ENCODE data around the gene NXN. TPM values are rescaled to one million over a fixed set of nuclear protein-coding genes. Genes with fewer than 3 reads are reported as not detected.
"Not testable (repeated sequence)": the region's sequence is repeated elsewhere in the genome, so short reads cannot be mapped to it uniquely, and the experiment has no call there.

NXN gene
- total RNA-seq, 1 experiment from 2014 or later, result 45.9 TPM

DNA sequence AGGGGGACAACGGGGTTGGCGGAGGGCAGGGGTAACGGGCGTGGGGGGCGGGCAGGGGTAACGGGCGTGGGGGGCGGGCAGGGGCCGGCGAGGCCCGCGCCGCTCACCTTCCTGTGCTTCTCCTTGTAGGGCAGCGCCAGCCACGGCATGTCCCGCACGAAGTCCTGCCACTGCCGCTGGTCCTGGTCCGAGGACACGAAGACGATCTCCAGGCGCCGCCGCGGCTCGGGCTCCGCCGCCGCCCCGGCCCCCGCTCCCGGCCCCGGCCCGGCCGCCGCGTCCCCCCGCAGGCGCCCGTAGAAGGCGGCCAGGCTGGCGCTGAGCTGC lies 401 bp downstream of the NXN start:
- DNase-seq (ENCODE audit: low read depth), result no peak

DNA sequence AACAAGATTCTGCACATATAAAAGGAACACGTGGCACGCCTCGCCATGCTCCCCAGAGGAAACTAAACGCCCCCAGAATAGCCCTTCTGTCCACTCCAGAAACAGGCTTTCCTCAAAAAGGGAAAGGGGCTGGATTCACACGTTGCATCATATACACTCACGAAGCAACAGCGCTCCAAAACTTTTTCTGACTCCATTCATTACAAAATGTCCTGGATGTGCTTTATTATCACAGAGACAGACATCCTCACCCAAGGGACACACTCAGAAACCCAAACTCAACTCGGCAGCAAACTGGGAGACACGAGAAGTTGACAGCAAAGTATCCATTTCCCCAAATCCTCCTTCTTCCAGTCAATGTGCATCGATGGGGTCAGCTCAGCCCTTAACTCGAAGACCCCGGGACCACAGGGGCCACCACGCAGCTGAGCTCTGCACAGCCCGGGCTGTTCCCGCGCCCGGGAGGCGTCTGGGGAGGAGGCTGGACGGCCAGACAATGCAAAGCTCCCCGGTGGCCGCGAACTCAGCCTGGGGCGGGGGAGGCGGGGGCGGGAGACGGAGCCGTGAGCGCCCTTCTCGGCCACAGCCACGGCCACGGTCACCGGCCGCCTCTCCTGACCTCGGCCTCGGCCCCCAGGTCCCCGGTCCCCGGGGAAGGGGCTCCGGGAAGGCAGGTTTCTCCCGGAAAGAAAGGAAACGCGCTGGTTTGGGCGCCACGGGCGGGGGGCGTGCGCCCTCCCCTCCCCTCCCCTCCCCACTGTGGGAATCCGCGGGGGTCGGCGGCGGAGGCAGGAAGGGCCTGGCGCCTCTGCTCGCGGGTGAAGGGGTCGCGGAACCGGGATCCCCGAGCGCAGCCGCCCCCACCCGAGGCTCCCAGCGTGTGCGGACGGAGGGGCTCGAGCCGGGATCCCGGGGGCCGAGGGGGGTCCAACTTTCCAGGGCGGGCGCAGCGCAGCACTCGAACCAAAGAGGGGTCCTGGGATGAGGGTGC lies 1.2 kb downstream of the NXN start:
- peak; percentile 50 for DNase-seq (ENCODE audit: low read depth)

DNA sequence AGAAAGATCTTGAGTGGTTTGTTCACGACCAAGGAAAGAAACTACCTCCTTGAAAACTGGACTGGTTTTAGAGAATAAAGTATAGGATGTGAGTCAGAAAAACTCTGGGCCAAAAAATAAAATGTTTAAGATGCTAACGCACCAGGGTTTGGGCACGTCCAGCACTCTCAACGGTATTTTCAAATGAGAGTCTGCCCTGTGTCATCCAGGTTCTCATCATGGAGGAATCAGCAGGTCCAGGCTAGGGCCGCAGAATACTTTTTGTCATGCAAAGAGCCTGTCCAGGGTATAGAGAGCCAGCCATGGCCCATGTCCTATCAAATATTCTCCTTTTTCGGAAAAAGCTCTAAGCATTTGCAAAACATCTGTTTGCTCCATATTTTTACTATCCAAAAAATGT lies 2.4 kb downstream of the NXN start:
- no peak for DNase-seq (ENCODE audit: low read depth)

DNA sequence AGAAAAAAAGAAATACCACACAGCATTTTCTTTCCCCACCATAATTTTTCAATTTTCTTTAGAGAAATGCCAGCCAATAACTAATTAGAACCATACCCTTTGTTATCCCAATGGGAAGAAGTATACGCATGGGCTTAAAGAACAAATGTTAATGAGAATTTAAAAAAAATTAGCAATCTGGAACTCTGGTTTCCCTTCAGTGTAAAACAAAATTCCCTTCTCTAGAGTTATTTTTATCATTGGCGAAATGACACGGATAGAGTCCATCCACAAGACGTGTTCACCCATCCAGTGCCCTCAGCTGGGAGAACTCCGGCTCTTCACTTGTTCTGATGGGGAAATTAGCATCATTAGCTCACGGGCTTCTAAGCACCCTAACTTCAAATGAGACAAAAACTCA lies 3.3 kb downstream of the NXN start:
- no peak for DNase-seq (ENCODE audit: low read depth)

DNA sequence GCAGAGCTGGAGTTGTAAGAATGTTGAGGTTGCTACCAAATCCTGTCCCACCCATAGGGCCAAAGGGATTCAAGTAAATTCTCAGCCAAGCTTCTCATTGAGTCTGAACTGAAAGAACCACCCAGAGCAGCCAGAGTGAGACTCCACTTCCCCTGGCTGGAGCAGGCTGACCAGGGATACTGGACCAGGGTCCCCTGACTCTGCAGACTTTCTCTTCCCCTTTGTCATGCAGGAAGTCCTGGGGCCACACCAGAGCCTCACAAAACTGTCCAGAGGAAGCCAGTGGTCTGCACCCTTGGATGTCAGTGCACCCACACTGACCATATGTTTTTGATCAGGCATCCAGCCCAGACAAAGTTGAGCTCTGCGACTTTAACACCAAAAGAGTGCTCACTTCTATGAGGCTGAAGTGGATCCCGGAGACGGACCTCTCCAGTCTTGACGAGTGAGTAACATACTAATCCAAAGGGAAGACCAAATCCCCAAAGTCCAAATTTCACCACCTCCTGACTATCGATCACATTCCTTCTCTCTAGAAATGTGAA lies 4.1 kb downstream of the NXN start:
- DNase-seq (ENCODE audit: low read depth), result no peak

DNA sequence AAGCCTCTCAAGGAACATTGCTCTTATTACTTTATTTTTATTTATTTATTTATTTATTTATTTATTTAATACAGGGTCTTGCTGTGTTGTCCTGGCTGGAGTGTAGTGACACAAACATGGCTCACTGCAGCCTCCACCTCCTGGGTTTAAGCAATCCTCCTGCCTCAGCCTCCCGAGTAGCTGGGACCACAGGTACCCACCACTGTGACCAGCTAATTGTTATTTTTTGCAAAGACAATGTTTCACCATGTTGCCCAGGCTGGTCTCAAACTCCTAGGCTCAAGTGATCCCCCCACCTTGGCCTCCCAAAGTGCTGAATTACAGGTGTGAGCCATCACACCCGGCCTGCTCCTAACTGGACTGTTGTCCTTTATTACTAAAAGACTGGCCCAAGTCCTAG lies 4.8 kb downstream of the NXN start:
- not testable (repeated sequence) for DNase-seq (ENCODE audit: low read depth)

DNA sequence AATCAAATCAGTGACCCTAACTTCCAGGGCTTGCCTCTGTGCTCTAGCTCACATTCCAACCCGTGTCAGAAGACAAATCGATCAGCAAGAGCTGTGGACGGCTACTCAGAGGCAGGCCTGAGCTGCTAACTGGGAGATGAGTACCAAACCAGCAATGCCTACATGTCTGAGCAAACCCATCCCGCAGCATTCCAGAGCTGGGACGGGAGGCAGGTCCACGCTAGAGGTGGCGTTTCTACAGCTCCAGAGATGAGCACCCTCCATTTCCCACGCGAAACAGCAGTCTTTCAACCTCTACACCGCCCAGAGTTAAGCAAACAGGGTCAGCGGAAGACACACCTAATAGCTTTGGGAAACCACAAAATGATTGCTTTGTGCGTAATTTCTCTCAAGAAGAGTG lies 6.5 kb downstream of the NXN start:
- DNase-seq (ENCODE audit: low read depth), result no peak

DNA sequence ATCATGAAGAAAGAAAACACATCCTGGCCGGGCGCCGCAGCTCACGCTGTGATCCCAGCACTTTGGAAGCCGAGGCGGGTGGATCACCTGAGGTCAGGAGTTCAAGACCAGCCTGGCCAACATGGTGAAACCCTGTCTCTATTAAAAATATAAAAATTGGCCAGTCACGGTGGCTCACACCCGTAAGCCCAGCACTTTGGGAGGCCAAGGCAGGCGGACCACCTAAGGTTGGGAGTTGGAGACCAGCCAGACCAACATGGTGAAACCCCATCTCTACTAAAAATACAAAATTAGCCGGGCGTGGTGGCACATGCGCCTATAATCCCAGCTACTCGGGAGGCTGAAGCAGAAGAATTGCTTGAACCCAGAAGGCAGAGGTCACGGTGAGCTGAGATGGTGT lies 7.7 kb downstream of the NXN start:
- DNase-seq (ENCODE audit: low read depth), result not testable (repeated sequence)

DNA sequence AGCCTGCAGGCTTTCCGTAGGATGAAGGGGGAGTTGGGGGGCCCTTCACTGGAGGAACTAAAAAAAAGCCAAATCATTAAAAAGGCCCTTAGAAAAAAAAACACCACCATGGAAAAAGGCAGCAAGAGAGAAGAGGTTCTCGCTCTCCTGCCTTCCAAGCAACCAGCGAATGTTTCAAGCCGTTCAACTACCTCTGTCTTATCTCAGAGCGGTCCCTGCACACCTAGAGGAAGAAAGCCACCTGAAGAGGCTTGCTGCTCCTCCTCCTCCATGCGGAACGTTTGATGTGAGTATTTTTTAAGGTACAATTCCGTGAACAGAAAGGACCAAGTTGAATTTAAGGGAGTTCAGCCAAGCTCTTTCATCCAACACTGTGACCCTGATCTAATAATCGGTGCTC lies 9.2 kb downstream of the NXN start:
- DNase-seq (ENCODE audit: low read depth), result no peak

DNA sequence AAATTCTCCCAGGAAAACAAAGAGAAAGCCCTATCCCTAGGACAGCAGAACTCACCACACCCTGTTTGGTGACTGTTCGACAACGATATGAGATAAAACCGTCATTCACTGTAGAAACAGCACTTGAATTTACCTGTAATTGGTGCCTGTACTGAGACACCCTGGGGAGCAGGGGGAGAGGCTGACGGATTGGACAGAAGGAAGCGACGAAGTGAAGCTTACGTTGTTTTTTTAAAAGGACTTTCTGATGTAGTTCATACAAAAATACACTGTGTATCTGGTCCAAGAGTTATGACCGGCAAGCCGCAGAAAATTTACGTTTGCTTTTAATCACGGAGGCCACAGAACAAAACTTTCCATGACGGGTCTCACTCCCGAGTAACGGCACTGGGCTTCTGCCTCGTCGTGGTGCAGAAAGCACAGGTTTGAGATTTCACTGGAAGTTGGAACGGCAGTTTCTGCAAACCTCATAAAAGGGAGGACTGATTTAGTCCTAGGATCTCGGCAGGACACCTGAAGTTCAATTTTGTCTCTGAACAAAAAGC lies 9.7 kb downstream of the NXN start:
- no peak for DNase-seq (ENCODE audit: low read depth)

DNA sequence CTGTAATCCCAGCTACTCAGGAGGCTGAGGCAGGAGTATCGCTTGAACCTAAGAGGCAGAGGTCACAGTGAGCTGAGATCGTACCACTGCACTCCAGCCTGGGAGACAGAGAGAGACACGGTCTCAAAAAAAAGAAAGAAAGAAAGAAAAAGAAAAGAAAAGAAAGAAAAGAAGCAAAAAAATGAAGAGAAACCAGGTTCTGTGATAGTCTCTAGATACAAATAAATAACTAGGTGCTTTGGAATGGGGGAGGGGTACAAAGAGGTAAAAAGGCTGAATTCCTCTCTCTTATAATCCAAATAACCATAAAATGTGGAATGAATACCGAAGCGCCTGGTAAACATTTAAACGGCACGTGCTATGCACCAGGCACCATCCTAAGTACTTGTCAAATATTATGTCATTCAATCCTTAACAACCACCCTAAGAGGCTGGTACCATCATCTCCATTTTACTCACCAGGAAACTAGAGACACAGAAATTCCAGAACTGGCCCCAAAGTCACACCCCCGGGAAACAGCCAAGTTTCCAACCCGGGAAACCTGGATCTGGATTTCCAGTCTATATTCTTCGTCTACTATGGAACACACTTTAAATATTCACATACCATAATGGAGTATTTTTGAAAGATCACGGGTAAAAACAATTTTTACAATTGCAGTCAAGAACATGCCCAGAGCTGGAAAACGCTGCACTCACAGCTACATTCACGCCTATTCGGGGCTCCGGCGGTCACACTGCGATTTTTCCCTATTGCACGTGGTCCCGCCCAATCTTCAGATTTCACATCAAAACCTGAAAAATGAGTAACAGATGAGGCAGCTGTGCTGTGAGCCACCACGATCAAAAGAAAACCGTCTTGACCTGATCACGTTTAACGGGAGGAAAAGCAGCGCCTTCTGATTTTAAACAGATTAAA lies 10.5 kb downstream of the NXN start:
- no peak for DNase-seq (ENCODE audit: low read depth)

DNA sequence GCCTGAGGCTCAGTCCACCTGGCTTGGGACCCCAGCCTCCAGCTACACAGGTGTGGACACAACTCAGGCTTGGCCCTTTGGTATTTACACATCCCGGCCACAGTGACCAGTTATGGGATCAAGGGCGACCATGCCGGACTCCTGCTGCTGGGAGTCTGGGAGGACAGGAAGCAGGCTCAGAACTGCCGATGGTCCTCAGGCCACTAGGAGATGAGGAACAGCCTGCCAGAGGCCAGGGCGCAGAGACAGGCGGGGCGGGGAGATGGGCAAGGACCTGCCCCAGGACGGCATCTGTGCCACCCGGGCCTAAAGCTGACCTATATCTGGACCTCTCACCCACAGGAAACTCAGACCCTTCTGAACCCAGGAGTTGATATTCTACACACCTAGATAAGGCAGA lies 12.5 kb downstream of the NXN start:
- DNase-seq (ENCODE audit: low read depth), result no peak

DNA sequence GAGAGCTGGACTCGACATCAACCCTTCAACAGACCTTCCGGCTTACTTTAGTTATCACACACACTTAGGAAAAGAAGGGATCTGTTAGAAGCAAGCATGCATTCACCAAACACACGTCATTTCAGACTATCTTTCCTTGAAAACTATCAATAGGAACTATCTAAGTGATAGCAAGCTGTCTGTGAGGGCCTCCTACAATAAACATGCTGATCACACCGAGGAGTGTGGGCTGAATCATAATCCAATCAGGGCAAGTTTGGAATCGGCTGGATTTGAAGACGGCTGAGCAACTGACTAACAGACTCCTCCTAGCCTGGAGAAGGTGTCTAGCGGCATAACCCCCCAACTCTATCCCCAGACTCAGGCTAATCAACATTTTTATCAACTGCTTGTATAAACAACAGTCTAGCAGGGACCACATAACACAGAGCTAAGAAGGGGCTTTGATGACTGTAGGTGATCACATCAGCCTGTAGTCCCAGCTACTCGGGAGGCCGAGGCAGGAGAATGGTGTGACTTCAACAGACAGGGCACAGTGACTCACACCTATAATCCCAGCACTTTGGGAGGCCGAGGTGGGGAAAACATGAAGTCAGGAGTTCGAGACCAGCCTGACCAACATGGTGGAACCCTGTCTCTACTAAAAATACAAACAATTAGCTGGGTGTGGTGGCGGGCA lies 14.1 kb downstream of the NXN start:
- DNase-seq (ENCODE audit: low read depth), result no peak

DNA sequence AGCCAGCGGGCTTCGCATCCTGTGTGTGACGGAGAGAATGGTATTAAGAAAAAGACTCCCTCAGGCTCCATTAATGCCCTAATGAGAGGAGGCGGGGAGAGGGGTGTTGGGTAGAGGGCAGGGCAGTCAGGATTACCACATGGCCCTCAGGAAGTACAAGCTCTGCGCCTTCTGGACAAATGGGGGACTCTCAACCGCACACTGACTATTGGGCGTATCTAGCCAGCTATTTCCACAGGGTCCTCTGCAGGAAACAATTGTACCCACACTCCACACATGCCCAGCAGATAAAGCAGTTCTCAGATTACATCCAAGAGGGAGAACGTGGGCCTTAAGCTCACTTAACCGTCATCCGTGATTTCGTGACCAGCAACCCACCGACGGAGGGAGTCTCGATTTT lies 14.7 kb downstream of the NXN start:
- DNase-seq (ENCODE audit: low read depth), result no peak

DNA sequence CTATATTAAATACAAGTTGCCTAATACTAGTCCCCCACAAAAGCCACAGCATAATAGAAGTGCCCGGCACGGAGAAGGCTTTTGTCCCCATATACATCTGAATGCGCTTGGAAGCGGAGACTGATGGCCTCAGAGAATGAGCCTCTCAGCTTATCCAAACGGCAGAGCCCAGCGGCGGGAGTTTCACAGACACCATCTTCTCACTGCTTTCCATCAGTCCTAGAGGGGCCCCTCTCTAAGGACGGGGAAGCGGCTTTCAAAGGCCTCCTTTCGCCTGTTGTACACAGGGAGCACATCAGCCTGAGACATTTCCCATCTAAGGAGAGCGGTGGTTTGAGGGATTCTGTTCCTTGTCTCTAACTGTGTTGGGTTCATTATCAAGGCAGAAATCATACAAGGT lies 16.9 kb downstream of the NXN start:
- DNase-seq (ENCODE audit: low read depth), result no peak

DNA sequence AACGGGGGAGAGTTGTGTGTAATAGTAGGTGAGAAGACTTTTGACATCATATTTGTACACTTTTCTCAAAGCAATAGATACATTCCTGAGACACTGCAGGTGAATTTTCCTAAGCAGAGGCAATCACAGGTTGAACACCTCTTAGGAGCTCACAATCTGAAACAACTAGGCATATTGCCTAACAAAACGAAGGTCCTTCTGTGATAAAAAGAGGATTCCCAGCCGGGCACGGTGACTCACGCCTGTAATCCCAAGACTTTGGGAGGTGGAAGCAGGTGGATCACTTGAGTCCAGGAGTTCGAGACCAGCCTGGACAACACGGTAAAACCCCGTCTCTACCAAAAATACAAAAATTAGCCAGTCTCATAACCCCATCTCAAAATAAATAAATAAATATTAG lies 17.4 kb downstream of the NXN start:
- no peak for DNase-seq (ENCODE audit: low read depth)

DNA sequence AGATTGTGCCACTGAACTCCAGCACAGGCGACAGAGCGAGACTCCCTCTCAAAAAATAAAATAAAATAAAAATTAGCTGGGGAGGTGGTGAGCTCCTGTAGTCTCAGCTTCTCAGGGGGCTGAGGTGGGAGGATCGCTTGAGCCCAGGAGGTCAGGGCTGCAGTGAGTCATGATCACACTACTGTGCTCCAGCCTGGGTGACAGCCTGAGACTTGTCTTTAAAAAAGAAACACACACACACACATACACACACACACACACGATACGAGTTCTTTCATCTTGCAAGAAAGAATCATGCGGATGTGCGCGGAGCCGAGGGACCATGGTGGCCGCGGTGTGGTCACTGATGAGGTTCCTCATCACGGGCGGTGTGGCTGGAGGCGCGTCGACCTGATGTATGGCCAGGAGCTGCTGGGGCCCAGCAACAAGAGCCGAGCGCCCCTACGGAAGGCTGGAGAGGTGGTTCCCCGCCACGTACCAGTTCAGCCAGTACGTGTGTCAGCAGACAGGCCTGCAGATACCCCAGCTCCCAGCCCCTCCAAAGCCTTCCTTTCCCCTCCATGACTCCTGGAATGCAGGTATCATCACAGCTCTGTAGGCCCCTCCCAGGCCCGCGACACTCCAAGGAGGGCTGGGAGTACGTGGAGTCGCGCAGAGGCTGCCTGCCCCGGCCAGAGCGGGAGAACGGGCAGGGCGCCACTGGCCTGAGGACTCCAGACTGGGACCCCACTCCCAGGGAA lies 20.7 kb downstream of the NXN start:
- no peak for DNase-seq (ENCODE audit: low read depth)

DNA sequence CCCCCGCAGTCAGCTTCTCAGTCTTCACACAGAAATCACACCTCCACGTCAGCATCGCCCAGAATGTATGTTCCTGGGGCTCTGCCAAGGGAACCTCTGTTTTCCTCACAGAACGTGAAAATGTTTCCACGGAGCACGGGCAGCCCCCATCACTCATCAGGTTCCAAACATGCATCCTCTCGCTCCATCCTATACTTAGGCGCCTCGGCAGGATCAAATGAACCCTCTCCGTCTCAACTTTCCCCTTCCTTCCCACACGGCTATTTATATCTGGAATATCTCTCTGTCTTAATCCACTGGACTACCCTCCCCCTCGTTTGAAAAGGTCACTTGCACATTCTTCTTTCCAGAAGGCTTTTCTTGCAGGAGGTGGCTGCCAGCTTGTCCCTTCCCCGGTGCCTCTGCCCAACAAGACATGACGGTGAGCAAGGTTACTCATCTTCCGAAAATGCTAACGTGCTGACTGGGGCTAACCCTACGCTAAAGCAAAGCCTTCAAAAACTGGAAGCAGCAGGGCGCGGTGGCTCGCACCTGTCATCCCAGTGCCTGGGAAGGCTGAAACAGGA lies 21.6 kb downstream of the NXN start:
- DNase-seq (ENCODE audit: low read depth), result no peak

DNA sequence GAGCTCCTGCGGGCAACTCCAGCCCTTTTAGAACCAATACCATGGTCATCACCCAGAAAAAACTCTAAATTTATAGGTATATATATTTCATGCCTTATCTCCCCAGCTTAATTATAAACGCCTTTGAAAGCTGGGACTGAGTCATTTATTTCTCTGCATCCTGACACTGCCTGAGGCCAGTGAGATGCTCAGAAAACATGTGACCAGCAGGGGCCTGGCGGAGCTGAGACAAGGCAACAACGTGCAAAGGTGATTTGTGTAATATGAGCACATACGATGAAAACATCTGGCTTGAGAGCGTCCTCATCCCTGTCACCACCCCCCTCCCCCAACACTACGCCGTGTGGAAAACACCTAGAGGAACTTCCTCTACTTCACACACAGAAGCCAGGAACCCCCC lies 22.7 kb downstream of the NXN start:
- peak; percentile 55 for DNase-seq (ENCODE audit: low read depth)

DNA sequence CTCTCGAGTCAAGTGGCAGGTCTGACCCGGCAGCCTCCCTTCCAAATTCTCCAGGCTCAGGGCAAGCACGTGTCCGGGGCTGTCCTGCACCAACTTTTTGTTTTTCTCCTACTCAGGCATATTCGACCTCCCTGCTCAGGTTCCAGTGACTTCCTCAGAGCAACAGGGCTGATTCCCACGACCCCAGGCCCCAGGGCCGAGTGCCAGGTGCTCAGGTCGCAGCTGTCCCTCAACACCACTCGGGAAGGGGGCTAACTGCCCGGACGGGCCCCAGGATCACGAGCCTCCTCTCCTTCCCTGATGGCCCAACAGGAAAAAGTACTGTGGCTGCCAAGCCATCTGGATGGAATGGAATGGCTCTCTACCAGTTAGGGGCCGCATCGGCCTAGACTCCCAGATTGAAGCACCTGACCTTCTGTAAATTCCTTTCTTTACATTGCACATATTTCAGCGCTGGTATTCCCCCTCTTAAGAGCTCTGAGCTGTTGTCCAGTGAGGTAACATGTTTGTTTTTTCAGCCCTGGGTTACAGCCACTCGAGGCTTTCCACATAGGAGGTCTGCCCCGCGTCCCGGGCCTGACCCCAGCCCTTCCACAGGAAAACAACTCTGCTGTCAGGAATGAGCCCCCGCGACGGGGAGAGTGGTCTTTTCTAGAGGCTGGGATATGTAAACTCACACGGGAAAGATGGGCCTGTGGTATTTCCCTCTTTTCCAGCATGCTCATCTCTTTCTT lies 25.0 kb downstream of the NXN start:
- peak; percentile 79 for DNase-seq (ENCODE audit: low read depth)

All from Daoy (cell line).